ENCODE measurements around the gene TMEM82. TPM values are rescaled to one million over a fixed set of nuclear protein-coding genes. Genes with fewer than 3 reads are reported as not detected.

The TMEM82 gene
- total and polyA plus RNA-seq, 2 donors from 2014 or later: 2.0 to 25.4 TPM

DNA sequence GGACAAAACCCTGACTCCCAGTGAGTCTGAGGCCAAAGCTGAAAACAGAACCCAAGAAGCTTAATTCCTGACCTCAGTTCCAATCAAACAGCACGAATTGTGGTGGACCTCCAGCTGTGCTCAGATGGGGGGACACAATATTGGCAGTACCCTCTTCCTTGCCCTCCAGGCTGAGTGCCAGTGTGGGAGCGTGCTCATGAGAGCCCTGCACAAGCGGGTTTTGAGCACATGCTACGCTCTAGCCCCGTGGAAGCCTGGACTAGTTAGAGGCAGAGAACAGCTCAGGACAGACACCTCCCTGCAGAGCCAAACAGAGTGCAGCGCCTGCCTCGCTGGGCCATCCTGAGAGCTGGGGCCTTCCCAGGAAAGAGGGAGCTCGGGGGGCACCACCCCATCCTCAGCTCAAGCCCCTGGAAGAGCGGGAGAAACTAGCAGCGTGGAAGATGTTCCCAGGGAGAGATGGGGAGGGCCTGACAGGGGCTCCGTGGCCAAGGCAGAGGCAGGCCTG lies 9.0 kb upstream of the TMEM82 start:
- intact Hi-C loops (cut with DNase I): no loop called here
- Histone ChIP-seq H3K9ac (ENCODE audit: low read length in 3 of 3) (no peak overlapping the region), H3K27me3 (ENCODE audit: control insufficient read depth, insufficient read depth, low read length) (no peaks in the 10 kb centered on the region), H3K36me3 (ENCODE audit: control insufficient read depth in 2 of 3, insufficient read depth in 3 of 3, low read length in 3 of 3) (peaks cover 0 to 30% (median 8%) of the 10 kb centered on the region in 3 donors), H3K9me3 (ENCODE audit: control insufficient read depth in 2 of 3, insufficient read depth in 1 of 3, low read length in 3 of 3) (no peaks in the 10 kb centered on the region), H3K27ac (ENCODE audit: low read depth in 2 of 2, low read length in 2 of 2) (no peak overlapping the region), H3K4me3 (ENCODE audit: low read length in 3 of 3) (no peak overlapping the region), H3K4me1 (ENCODE audit: control insufficient read depth in 2 of 3, insufficient read depth in 2 of 3, low read depth in 1 of 3, low read length in 3 of 3) (peaks cover 0 to 22% (median 14%) of the 10 kb centered on the region in 3 donors)
- no peak for DNase-seq
- FAIRE-seq: no peak
- TF ChIP-seq, protein P1, sequence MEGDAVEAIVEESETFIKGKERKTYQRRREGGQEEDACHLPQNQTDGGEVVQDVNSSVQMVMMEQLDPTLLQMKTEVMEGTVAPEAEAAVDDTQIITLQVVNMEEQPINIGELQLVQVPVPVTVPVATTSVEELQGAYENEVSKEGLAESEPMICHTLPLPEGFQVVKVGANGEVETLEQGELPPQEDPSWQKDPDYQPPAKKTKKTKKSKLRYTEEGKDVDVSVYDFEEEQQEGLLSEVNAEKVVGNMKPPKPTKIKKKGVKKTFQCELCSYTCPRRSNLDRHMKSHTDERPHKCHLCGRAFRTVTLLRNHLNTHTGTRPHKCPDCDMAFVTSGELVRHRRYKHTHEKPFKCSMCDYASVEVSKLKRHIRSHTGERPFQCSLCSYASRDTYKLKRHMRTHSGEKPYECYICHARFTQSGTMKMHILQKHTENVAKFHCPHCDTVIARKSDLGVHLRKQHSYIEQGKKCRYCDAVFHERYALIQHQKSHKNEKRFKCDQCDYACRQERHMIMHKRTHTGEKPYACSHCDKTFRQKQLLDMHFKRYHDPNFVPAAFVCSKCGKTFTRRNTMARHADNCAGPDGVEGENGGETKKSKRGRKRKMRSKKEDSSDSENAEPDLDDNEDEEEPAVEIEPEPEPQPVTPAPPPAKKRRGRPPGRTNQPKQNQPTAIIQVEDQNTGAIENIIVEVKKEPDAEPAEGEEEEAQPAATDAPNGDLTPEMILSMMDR (IDR thresholded peaks at IDR 0.05; ENCODE audit: borderline replicate concordance, extremely low read depth, insufficient read depth): no peak

- no peak for DNase-seq
- no peak overlapping the region for H3K27ac ChIP-seq (ENCODE audit: low read depth in 2 of 2, low read length in 2 of 2)
- no peaks in the 10 kb centered on the region for H3K9me3 ChIP-seq (ENCODE audit: control insufficient read depth in 2 of 3, insufficient read depth in 1 of 3, low read length in 3 of 3)
- FAIRE-seq: no peak
- H3K4me3 ChIP-seq (ENCODE audit: low read length in 3 of 3): no peak overlapping the region
- intact Hi-C loops (cut with DNase I): no loop called here
- no peak overlapping the region for H3K9ac ChIP-seq (ENCODE audit: low read length in 3 of 3)
- peaks cover 0 to 25% (median 8%) of the 10 kb centered on the region in 3 donors for H3K36me3 ChIP-seq (ENCODE audit: control insufficient read depth in 2 of 3, insufficient read depth in 3 of 3, low read length in 3 of 3)
- TF ChIP-seq, protein P1 (IDR thresholded peaks at IDR 0.05; ENCODE audit: borderline replicate concordance, extremely low read depth, insufficient read depth): no peak
- H3K4me1 ChIP-seq (ENCODE audit: control insufficient read depth in 2 of 3, insufficient read depth in 2 of 3, low read depth in 1 of 3, low read length in 3 of 3): peaks cover 0 to 22% (median 14%) of the 10 kb centered on the region in 3 donors
- no peaks in the 10 kb centered on the region for H3K27me3 ChIP-seq (ENCODE audit: control insufficient read depth, insufficient read depth, low read length)
These were observed 8.5 kb upstream of the TMEM82 start for GRCh38 chr1:15733726-15734226.

GRCh38 chr1:15734296-15734695 lies 8.0 kb upstream of the TMEM82 start:
- TF ChIP-seq, protein P1 (IDR thresholded peaks at IDR 0.05; ENCODE audit: borderline replicate concordance, extremely low read depth, insufficient read depth): no peak
- FAIRE-seq: no peak
- Histone ChIP-seq H3K4me3 (ENCODE audit: low read length in 3 of 3) (no peak overlapping the region), H3K27ac (ENCODE audit: low read depth in 2 of 2, low read length in 2 of 2) (no peak overlapping the region), H3K9me3 (ENCODE audit: control insufficient read depth in 2 of 3, insufficient read depth in 1 of 3, low read length in 3 of 3) (no peaks in the 10 kb centered on the region), H3K4me1 (ENCODE audit: control insufficient read depth in 2 of 3, insufficient read depth in 2 of 3, low read depth in 1 of 3, low read length in 3 of 3) (peaks cover 0 to 22% (median 14%) of the 10 kb centered on the region in 3 donors), H3K27me3 (ENCODE audit: control insufficient read depth, insufficient read depth, low read length) (no peaks in the 10 kb centered on the region), H3K36me3 (ENCODE audit: control insufficient read depth in 2 of 3, insufficient read depth in 3 of 3, low read length in 3 of 3) (peaks cover 0 to 21% (median 8%) of the 10 kb centered on the region in 3 donors), H3K9ac (ENCODE audit: low read length in 3 of 3) (no peak overlapping the region)
- DNase-seq: no peak
- intact Hi-C loops (cut with DNase I): no loop called here
